Measurements from ENCODE around the gene HOOK2.

DNA sequence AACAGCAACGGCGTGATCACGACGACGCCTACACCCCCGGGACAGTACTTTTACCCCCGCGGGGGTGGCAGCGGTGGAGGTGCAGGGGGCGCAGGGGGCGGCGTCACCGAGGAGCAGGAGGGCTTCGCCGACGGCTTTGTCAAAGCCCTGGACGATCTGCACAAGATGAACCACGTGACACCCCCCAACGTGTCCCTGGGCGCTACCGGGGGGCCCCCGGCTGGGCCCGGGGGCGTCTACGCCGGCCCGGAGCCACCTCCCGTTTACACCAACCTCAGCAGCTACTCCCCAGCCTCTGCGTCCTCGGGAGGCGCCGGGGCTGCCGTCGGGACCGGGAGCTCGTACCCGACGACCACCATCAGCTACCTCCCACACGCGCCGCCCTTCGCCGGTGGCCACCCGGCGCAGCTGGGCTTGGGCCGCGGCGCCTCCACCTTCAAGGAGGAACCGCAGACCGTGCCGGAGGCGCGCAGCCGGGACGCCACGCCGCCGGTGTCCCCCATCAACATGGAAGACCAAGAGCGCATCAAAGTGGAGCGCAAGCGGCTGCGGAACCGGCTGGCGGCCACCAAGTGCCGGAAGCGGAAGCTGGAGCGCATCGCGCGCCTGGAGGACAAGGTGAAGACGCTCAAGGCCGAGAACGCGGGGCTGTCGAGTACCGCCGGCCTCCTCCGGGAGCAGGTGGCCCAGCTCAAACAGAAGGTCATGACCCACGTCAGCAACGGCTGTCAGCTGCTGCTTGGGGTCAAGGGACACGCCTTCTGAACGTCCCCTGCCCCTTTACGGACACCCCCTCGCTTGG lies 16.9 kb upstream of the HOOK2 start:
- TF ChIP-seq, protein P1, sequence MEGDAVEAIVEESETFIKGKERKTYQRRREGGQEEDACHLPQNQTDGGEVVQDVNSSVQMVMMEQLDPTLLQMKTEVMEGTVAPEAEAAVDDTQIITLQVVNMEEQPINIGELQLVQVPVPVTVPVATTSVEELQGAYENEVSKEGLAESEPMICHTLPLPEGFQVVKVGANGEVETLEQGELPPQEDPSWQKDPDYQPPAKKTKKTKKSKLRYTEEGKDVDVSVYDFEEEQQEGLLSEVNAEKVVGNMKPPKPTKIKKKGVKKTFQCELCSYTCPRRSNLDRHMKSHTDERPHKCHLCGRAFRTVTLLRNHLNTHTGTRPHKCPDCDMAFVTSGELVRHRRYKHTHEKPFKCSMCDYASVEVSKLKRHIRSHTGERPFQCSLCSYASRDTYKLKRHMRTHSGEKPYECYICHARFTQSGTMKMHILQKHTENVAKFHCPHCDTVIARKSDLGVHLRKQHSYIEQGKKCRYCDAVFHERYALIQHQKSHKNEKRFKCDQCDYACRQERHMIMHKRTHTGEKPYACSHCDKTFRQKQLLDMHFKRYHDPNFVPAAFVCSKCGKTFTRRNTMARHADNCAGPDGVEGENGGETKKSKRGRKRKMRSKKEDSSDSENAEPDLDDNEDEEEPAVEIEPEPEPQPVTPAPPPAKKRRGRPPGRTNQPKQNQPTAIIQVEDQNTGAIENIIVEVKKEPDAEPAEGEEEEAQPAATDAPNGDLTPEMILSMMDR (IDR thresholded peaks at IDR 0.05): peak in 1 of 6 experiments; percentile 5
- TF ChIP-seq POLR2A (IDR thresholded peaks at IDR 0.05): peak; percentile 44 to 71
